ENCODE data around the gene TFR2.
A peak's percentile ranks its signal among the peaks of the same experiment; 100 is the strongest.

Gene TFR2

DNA sequence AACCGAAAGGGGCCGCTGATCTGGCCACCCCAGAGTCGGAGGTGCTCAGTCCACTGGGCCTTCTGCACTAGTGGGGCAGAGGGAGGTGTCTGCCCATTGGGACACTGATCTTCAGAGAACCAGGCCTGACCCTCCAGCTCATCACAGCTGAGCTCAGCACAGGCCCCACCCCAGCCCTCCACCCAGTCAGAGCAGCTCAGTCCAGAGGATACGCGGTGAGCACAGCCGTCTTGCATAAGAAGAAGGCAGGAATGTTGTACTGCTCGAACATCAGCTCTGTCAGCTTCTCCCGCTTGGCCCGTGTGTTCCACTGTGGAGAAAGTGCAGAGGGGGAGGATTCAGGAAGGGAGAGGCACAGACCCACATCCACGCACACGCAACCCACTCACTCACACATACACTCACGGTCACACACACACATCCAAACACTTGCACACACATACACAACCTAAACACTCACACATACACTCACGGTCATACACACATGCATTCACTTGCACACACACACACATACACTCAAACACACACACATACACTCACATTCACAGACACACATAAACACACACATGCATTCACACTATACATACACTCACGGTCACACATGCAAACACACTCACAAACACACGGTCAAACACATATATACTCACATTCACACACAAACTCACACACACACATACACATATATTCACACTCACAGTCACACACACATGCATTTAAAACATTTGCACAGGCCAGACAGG is 8.6 kb upstream of the TFR2 start:
- DNase-seq = no peak

DNA sequence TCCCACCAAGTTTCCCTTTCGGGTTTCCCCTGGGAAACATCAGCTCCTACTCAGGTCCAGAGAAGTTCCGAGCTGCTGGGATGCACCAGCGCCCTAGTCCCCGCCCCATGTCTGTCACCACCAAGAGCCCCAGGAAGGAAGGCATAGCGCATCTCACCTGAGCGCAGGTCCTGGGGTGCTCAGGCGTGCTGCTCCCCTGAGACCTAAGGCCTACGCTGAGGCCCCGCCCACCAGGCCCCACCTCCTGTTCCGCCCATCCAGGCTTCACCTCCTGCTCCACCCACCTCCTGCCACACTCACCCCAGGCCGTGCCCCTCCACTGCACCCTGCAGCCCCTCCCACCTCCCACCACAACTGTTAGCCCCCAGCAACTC is 1.2 kb upstream of the TFR2 start:
- peak; percentile 39 to 57 for DNase-seq

DNA sequence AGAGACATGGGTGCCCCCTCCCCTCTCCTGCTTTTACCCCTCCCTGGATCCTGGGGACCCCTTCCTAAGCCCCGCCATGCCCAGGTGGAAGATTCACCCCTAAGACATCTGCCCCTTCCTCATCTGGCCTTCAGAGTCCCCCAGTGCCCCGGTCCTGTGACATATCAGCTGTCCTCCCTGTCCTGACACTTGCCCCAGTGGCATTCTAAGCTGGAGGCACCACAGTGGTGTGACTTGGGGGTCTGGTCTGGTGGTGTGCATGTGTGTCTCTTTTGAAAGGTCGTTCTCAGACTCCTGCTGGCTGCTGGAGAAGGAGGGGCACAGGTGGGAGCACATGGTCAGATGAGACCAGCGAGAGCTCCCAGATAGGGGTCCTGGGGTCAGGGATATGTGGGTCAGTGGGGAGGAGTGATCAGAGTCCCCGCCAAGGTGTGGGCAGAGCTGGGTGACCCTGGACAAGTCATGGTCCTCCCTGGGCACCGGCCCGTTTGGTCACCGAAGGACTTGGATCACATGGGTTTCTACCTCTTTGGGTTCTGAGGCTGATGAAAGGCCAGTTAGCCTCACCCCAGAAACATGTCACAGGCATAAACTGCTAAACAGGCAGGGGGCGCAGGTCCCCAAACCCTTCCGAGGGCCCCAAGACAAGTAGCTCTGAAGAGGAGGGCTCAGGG is 645 bp upstream of the TFR2 start:
- no peak for DNase-seq

GRCh38 chr7:100640517-100641440 is 573 bp downstream of the TFR2 start:
- no peak for DNase-seq

GRCh38 chr7:100639995-100640516 is 1.3 kb downstream of the TFR2 start:
- no peak for DNase-seq

GRCh38 chr7:100632951-100633717 is 8.2 kb downstream of the TFR2 start:
- peak; percentile 59 to 68 for DNase-seq

GRCh38 chr7:100630066-100630465 is 11.3 kb downstream of the TFR2 start:
- no peak for DNase-seq

DNA sequence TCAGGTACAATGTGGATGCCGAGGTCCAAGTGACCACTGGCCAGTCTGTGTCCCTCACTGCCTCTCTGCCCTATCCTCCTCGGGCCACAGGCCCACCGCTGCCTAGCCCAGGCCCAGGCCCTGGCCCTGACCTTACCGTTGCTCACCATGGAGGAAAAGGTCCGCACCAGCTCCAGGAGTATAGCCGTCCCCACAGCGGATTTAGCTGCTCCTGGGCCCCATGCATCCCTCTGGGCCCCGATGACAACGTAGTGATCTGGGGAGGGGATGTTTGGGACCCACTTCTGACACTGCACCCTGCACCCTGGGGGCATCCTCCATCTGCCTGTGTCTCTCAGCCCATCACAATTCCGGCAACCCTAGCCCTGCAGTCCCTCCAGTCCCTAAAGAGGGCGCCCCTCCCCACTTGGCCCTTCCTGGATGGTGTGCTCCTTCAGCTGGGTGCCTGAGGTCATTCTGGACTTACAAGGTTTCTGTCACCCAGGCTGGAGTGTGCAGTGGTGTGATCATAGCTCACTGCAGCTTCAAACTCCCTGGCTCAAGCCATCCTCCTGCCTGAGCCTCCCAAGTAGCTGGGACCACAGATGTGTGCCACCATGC is 12.1 kb downstream of the TFR2 start:
- DNase-seq = peak; percentile 21 to 24

DNA sequence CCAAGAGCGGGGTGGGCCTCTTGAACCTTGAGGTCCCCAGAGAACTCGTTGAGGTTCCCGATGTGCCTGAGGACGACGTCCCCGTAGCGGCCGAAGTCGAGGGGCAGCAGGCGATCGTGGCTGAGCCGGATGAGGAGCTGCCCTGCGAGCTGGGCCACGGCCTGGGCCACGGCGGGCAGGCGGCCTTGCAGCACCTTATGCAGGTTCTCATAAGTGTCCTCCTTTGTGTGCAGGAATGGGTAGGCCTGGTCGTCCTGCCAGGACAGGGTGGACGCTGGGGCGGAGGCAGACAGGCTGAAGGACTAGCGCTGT is 14.2 kb downstream of the TFR2 start:
- DNase-seq = no peak

- peak; percentile 93 to 94 for DNase-seq
These were observed 14.7 kb downstream of the TFR2 start for GRCh38 chr7:100626530-100627237.

GRCh38 chr7:100626055-100626454 is 15.3 kb downstream of the TFR2 start:
- DNase-seq = no peak

DNA sequence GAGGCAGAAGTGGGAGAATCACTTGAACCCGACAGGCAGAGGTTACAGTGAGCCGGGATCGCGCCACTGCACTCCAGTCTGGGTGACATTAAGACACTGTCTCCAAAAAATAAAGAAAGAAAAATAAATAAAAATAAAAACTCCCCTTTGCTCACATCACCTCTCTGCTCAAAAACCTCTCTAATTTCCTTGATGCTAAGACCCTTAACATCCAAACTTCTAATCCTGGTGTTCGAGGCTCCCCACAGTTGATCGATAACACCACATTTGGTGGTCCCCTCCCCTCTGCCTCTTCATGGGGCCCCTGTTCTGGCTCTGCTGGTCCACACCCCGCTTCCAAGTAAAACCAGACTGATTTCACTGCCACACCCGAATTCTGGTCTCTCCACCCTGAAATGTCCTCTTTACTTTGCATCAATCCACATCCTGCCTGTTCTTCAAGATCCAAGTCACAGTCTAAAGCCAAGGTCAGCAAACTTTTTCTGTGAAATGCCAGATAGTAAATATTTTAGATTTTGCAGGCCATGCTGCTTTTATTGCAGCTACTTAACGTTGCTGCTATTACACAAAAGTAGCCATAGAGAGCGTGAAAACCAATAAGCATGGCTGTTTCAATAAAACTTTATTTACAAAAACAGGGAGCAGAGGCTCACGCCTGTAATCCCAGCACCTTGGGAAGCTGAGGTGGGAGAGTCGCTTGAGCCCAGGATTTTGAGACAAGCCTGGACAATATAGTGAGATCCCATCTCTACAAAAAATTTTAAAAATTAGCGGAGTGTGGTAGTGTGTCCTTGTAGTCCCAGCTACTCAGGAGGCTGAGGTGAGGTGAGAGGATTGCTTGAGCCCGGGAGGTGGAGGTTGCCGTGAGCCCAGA is 17.2 kb downstream of the TFR2 start:
- no peak for DNase-seq

DNA sequence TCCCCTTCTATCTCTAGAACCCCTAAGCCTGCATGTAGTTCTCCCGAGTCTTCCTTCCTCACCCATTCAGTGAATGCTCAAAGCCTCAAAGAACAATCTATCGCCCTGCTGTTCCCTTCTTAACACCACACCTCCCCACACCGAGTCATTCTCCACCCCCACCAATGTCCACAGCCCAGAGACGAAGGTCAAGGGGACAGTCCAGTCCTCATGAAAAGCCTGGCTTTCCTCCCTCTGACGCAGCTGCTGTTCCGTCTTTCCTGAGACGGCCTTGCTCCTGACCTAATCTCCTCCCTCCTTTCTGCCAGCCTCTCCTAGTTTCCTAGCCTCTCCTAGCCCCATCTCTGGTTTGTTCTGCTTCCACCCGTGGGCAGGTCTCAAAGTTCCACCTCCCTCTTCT is 19.8 kb downstream of the TFR2 start:
- no peak for DNase-seq

- DNase-seq = no peak
These were observed 20.5 kb downstream of the TFR2 start for GRCh38 chr7:100620804-100621203.

DNA sequence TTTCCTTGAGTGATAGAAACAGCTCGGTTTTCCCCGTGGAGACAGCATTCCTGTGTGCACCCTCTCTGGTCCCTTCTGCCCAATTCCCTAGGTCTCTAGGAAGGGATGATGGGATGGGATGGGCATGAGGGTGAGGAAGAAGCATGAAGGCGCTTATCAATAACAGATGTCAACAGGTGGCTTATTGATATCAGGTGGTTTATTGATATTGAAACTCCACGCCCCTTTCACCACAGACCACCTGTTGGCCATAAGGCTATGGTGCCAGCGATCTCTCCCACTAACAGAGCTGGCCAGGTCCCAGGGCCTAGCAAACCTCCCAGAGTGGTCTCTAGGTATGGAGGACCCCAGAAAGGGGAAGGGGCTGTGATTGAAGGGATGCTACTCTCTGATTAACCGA is 21.1 kb downstream of the TFR2 start:
- DNase-seq = no peak

- DNase-seq = no peak
These were observed 27.0 kb downstream of the TFR2 start for GRCh38 chr7:100614308-100614861.

DNA sequence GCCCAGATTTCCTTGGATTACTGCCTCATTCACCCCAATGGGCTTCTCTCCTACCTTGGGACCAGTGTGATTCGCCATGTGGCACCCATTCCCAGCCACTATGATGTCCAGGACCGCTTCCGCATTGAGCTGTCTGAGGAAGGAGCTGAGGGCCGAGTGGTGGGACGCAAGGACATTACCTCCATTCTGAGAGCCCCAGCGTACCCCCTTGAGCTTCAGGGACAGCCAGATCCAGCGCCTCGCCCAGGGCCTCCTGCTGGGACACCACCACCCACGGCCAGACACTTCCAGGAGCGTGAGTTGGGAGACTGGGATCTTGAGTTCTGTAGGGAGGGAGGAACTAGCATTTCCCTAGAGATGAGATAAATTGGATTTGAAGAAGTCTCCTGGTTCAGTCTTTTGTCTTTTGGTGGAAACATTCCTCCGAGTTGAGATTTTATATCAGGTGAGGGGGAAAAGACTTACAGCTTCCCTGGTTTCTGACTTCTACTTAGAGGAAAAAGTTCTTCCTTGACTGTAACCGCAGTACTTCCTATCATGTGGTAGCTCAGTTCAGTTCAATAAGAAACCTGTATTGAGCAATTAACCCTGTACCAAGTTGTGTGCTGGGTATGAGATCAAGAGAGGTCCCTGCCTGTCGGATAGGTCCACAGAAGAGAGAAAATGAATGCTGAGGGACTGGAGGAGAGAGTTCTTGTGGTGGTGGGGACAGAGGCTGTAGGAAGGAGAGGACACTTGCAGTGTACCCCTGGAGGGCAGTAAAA is 27.8 kb downstream of the TFR2 start:
- no peak for DNase-seq

- DNase-seq = peak; percentile 21
These were observed 28.5 kb downstream of the TFR2 start for GRCh38 chr7:100612730-100613390.

Measured in CD4-positive, alpha-beta T cell treated with Interleukin-4 for 1 hour (primary cell).